GM19035 (cell line): ENCODE results near the gene PIK3C2B.
"Not testable (repeated sequence)": the region's sequence is repeated elsewhere in the genome, so short reads cannot be mapped to it uniquely, and the experiment has no call there.

Experiments used
- ATAC-seq: cut with Tn5 transposase; IDR thresholded peaks from one replicate; pipeline ENCODE4 v1.9.1; 2021; ENCODE audit not compliant: unreplicated experiment

The PIK3C2B gene

GRCh38 chr1:204494281-204495077 is at the start of gene PIK3C2B:
PIK3C2B (minus strand) TSS chr1:204494805; CDS start chr1:204469802, 25,003 bp downstream.
- peak; percentile 89 for ATAC-seq

- no peak for ATAC-seq
These were observed 49.7 kb upstream of the PIK3C2B start for GRCh38 chr1:204544321-204544720.

GRCh38 chr1:204541626-204542025 is 47.0 kb upstream of the PIK3C2B start:
- no peak for ATAC-seq

- no peak for ATAC-seq
These were observed 38.2 kb upstream of the PIK3C2B start for GRCh38 chr1:204532832-204533231.

- peak; percentile 90 for ATAC-seq
These were observed 36.3 kb upstream of the PIK3C2B start for GRCh38 chr1:204530932-204531331.

- ATAC-seq = no peak
These were observed 34.8 kb upstream of the PIK3C2B start for GRCh38 chr1:204529371-204529895.

- ATAC-seq = no peak
These were observed 34.1 kb upstream of the PIK3C2B start for GRCh38 chr1:204528677-204529076.

- no peak for ATAC-seq
These were observed 33.6 kb upstream of the PIK3C2B start for GRCh38 chr1:204528241-204528640.

GRCh38 chr1:204524986-204525385 is 30.4 kb upstream of the PIK3C2B start:
- ATAC-seq = no peak

GRCh38 chr1:204523605-204524215 is 29.1 kb upstream of the PIK3C2B start:
- ATAC-seq = no peak

GRCh38 chr1:204521941-204522521 is 27.4 kb upstream of the PIK3C2B start:
- ATAC-seq = not testable (repeated sequence)

GRCh38 chr1:204520834-204521709 is 26.5 kb upstream of the PIK3C2B start:
- peak; percentile 47 for ATAC-seq

- ATAC-seq = not testable (repeated sequence)
These were observed 22.8 kb upstream of the PIK3C2B start for GRCh38 chr1:204517382-204517781.

GRCh38 chr1:204516180-204516879 is 21.7 kb upstream of the PIK3C2B start, which contains the start of gene MDM4:
MDM4 (plus strand) TSS chr1:204516406; CDS start chr1:204525519, 9,113 bp downstream.
- peak; percentile 73 for ATAC-seq

GRCh38 chr1:204514828-204515227 is 20.2 kb upstream of the PIK3C2B start:
- no peak for ATAC-seq

- ATAC-seq = peak; percentile 39
These were observed 18.6 kb upstream of the PIK3C2B start for GRCh38 chr1:204513117-204513716.

GRCh38 chr1:204511366-204511765 is 16.8 kb upstream of the PIK3C2B start:
- no peak for ATAC-seq

- no peak for ATAC-seq
These were observed 14.6 kb upstream of the PIK3C2B start for GRCh38 chr1:204509186-204509635.

GRCh38 chr1:204507317-204508105 is 12.9 kb upstream of the PIK3C2B start:
- peak; percentile 2 for ATAC-seq
